Neural cell (in vitro differentiated cells): ENCODE data around the gene EVC.
"Not testable (repeated sequence)": the region's sequence is repeated elsewhere in the genome, so short reads cannot be mapped to it uniquely, and the experiment has no call there.

Experiments
- CTCF ChIP-seq: fragments of 450-650 bp; IDR thresholded peaks from 2 replicates; pipeline ENCODE4 v1.5.1; 2014; ENCODE audit warnings: antibody characterized with exemption, mild to moderate bottlenecking, moderate library complexity; ENCODE audit not compliant: poor library complexity, severe bottlenecking
- EZH2 ChIP-seq: fragments of 200-600, 300-800 bp; shearing (Covaris generic), sonication (generic); IDR thresholded peaks from 2 replicates; pipeline ENCODE4 v1.6.1; 2014; ENCODE audit warnings: antibody characterized with exemption, low read length, borderline replicate concordance, mild to moderate bottlenecking; ENCODE audit not compliant: insufficient read depth, poor library complexity, severe bottlenecking

GRCh38 chr4:5812057-5812456 lies 101.1 kb downstream of the EVC start:
- TF ChIP-seq CTCF, EZH2: not testable (repeated sequence)
